Hepatocyte (in vitro differentiated cells): ENCODE results near the gene RPP21. TPM values are rescaled to one million over a fixed set of nuclear protein-coding genes. Genes with fewer than 3 reads are reported as not detected.

Source experiments
- DNase-seq: peaks from one replicate; pipeline ENCODE4 v3.0.0-alpha.2; 2016; ENCODE audit warnings: low spot score
- H2AFZ ChIP-seq: fragments of 200-600 bp; sonication (generic); 2 replicates; pipeline ENCODE4 v1.6.0; 2016; ENCODE audit warnings: antibody characterized with exemption, mild to moderate bottlenecking
- H3K27ac ChIP-seq: fragments of 200-600 bp; sonication (generic); 2 replicates; pipeline ENCODE4 v1.5.1; 2016; ENCODE audit warnings: mild to moderate bottlenecking
- H3K27me3 ChIP-seq: fragments of 200-600 bp; sonication (generic); 2 replicates; pipeline ENCODE4 v1.6.1; 2016
- H3K36me3 ChIP-seq: fragments of 200-600 bp; sonication (generic); replicated peaks from 2 replicates; pipeline ENCODE4 v1.5.1; 2016; ENCODE audit warnings: low read depth; ENCODE audit not compliant: insufficient read depth
- H3K4me1 ChIP-seq: fragments of 200-600 bp; sonication (generic); 2 replicates; pipeline ENCODE4 v1.5.1; 2016; ENCODE audit warnings: mild to moderate bottlenecking, moderate library complexity; ENCODE audit not compliant: insufficient read depth
- H3K4me2 ChIP-seq: fragments of 200-600 bp; sonication (generic); 2 replicates; pipeline ENCODE4 v1.6.0; 2016
- H3K4me3 ChIP-seq: fragments of 200-600 bp; sonication (generic); 2 replicates; pipeline ENCODE4 v1.5.1; 2016; ENCODE audit warnings: mild to moderate bottlenecking
- H3K79me2 ChIP-seq: fragments of 200-600 bp; sonication (generic); 2 replicates; pipeline ENCODE4 v1.6.0; 2017; ENCODE audit warnings: mild to moderate bottlenecking
- H3K9me2 ChIP-seq: fragments of 200-600 bp; sonication (generic); replicated peaks from 2 replicates; pipeline ENCODE4 v1.6.0; 2017; ENCODE audit warnings: mild to moderate bottlenecking; ENCODE audit not compliant: insufficient read depth
- H3K9me3 ChIP-seq: fragments of 200-600 bp; sonication (generic); 2 replicates; pipeline ENCODE4 v1.5.1; 2016; ENCODE audit warnings: low read depth, mild to moderate bottlenecking
- H4K20me1 ChIP-seq: fragments of 200-600 bp; sonication (generic); 2 replicates; pipeline ENCODE4 v1.6.0; 2016; ENCODE audit warnings: mild to moderate bottlenecking; ENCODE audit not compliant: insufficient read depth, poor library complexity, severe bottlenecking
- EZH2 ChIP-seq: fragments of 200-600 bp; sonication (generic); IDR thresholded peaks from 2 replicates; pipeline ENCODE4 v1.6.1; 2016; ENCODE audit warnings: antibody characterized with exemption, mild to moderate bottlenecking, borderline replicate concordance
- EZH2phosphoT487 ChIP-seq: fragments of 200-600 bp; sonication (generic); IDR thresholded peaks from one replicate; pipeline ENCODE4 v1.6.1; 2018; ENCODE audit warnings: antibody characterized with exemption, mild to moderate bottlenecking, low read depth, moderate library complexity; ENCODE audit not compliant: unreplicated experiment, severe bottlenecking
- WGBS: methylation state at CpG from one replicate; pipeline ENCODE4 v1.1.6; 2016; ENCODE audit warnings: low lambda C conversion rate; ENCODE audit errors: missing lambda C conversion rate; 5-methylcytosine and 5-hydroxymethylcytosine counted together
- polyA plus RNA-seq: library from polyadenylated mRNA; unstranded; fragments of >200 nt; fragmentation: Nextera tagmentation; extraction: Ambion mirVana; gene quantifications from 2 replicates; pipeline ENCODE4 v1.2.1, GENCODE V29; 2016
- total RNA-seq: library from RNA; depleted of rRNA; stranded (reverse); fragments of >200 nt; gene quantifications from 2 replicates; pipeline ENCODE4 v1.2.3, GENCODE V29; 2014
- TF ChIP-seq, protein P1 (sequence below): fragments of 200-600 bp; sonication (generic); IDR thresholded peaks from 2 replicates; pipeline ENCODE4 v1.5.1; 2016; ENCODE audit warnings: antibody characterized with exemption, mild to moderate bottlenecking; ENCODE audit not compliant: poor library complexity

The RPP21 gene
- total and polyA plus RNA-seq, 2 experiments from 2014 or later = 40.8 to 87.2 TPM

DNA sequence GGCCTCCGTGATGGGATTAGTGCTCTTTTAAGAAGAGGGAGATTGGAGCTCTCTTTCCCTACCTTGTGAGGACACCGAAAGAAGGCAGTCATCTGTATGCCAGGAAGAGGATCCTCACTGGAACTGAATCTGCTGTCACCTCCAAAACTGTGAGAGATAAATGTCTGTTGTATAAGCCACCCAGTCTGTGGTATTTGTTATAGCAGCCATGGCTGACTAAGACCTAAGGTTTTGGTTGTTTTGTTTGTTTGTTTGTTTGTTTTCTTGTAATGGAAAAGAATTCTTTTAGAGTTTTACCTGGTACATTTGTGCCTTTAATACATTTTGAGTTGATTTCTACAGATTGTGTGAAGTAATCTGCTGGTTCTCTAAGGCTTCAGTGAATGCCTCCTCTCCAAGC is 7.6 kb downstream of the RPP21 start:
- H3K4me3 ChIP-seq = no peak overlapping the region
- H3K4me1 ChIP-seq = no peaks in the 10 kb centered on the region
- H2AFZ ChIP-seq = no peak overlapping the region
- TF ChIP-seq EZH2 = no peak
- TF ChIP-seq EZH2phosphoT487 = no peak
- TF ChIP-seq, protein P1, sequence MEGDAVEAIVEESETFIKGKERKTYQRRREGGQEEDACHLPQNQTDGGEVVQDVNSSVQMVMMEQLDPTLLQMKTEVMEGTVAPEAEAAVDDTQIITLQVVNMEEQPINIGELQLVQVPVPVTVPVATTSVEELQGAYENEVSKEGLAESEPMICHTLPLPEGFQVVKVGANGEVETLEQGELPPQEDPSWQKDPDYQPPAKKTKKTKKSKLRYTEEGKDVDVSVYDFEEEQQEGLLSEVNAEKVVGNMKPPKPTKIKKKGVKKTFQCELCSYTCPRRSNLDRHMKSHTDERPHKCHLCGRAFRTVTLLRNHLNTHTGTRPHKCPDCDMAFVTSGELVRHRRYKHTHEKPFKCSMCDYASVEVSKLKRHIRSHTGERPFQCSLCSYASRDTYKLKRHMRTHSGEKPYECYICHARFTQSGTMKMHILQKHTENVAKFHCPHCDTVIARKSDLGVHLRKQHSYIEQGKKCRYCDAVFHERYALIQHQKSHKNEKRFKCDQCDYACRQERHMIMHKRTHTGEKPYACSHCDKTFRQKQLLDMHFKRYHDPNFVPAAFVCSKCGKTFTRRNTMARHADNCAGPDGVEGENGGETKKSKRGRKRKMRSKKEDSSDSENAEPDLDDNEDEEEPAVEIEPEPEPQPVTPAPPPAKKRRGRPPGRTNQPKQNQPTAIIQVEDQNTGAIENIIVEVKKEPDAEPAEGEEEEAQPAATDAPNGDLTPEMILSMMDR = no peak
- H3K79me2 ChIP-seq = no peaks in the 10 kb centered on the region
- no peaks in the 10 kb centered on the region for H4K20me1 ChIP-seq
- no peak for DNase-seq
- no peaks in the 10 kb centered on the region for H3K27me3 ChIP-seq
- no peak overlapping the region for H3K4me2 ChIP-seq
- no peaks in the 10 kb centered on the region for H3K9me3 ChIP-seq
- no peak overlapping the region for H3K27ac ChIP-seq
- WGBS = 82% methylated on average over 2 of the region's 2 CpGs
- H3K9me2 ChIP-seq = no peaks in the 10 kb centered on the region
- no peaks in the 10 kb centered on the region for H3K36me3 ChIP-seq

DNA sequence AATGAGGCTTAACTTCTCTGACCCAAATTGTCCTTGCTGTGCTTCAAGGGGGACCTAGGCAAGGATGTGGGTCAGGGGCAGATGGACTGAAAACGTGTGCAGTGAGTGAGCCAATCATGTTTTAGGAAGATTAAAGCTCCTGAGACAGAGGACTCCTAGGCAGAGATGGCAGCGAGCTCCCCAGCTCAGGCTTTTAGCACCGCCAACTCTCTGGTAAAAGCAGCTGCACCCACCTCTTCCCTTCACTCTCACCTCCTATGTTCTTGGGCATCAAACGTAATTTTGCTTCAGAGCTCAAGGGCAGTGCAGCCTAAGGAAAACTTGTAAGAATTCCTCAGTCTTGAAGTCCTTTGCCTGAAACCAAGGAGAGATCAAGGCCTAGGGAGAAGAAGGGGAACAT is 10.3 kb downstream of the RPP21 start:
- no peaks in the 10 kb centered on the region for H3K9me3 ChIP-seq
- WGBS = 64% methylated on average over 4 of the region's 4 CpGs
- no peak overlapping the region for H3K4me3 ChIP-seq
- no peak overlapping the region for H3K27ac ChIP-seq
- H3K4me2 ChIP-seq = no peak overlapping the region
- TF ChIP-seq EZH2 (no peak), EZH2phosphoT487 (no peak)
- TF ChIP-seq, protein P1 = no peak
- DNase-seq = no peak
- H4K20me1 ChIP-seq = no peaks in the 10 kb centered on the region
- H3K79me2 ChIP-seq = no peaks in the 10 kb centered on the region
- no peaks in the 10 kb centered on the region for H3K4me1 ChIP-seq
- H3K9me2 ChIP-seq = no peaks in the 10 kb centered on the region
- no peak overlapping the region for H2AFZ ChIP-seq
- H3K36me3 ChIP-seq = no peaks in the 10 kb centered on the region
- peaks cover 26% of the 10 kb centered on the region for H3K27me3 ChIP-seq

DNA sequence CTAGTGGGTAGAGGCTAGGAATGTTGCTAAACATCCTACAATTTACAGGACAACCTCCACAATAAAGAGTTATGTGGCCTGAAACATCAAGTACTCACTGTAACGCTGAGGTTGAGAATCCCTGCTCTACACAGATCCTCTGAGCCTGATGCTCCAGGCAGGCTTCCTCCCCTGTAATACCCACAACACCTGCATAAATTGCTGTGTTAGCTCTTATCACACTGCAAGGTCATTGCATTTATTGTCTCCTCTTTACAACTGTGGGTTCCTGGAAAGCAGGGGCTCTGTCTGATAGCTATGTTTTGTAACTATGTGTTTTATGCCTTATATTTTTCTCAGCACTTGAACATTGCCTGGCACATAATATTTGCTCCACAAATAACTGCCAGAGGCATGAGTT is 11.6 kb downstream of the RPP21 start:
- no peaks in the 10 kb centered on the region for H3K9me3 ChIP-seq
- no peak overlapping the region for H2AFZ ChIP-seq
- no peak for TF ChIP-seq EZH2
- TF ChIP-seq EZH2phosphoT487 = no peak
- TF ChIP-seq, protein P1 = no peak
- H4K20me1 ChIP-seq = no peaks in the 10 kb centered on the region
- H3K27ac ChIP-seq = no peak overlapping the region
- DNase-seq = no peak
- H3K9me2 ChIP-seq = no peaks in the 10 kb centered on the region
- H3K79me2 ChIP-seq = no peaks in the 10 kb centered on the region
- H3K27me3 ChIP-seq = peaks cover 39% of the 10 kb centered on the region
- no peaks in the 10 kb centered on the region for H3K4me1 ChIP-seq
- 82% methylated on average over 1 of the region's 1 CpG for WGBS
- H3K36me3 ChIP-seq = no peaks in the 10 kb centered on the region
- H3K4me2 ChIP-seq = no peak overlapping the region
- no peak overlapping the region for H3K4me3 ChIP-seq
